GDM1 (cell line): Measurements from ENCODE around the gene IRF1.
"Not testable (repeated sequence)": the region's sequence is repeated elsewhere in the genome, so short reads cannot be mapped to it uniquely, and the experiment has no call there.

Experiments
- DNase-seq: peaks from one replicate; lab custom pipeline; 2025; lab: John Stamatoyannopoulos, UW

Gene IRF1

DNA sequence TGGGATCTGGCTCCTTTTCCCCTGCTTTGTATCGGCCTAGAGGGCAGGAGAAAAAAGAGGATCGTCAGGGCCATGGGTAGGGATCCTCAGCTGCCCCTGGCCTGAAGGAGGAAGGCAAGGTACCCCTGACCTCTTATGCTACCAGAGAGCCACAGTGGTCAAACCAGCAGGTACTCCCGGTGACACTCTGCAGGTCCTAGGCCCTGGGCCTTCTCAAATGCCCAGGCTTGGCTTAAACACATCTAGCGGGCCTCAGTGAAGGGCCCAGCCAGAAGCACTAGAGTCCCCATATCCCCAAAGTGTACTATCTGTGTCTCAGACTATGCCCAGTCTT lies 3.5 kb downstream of the IRF1 start:
- no peak for DNase-seq

DNA sequence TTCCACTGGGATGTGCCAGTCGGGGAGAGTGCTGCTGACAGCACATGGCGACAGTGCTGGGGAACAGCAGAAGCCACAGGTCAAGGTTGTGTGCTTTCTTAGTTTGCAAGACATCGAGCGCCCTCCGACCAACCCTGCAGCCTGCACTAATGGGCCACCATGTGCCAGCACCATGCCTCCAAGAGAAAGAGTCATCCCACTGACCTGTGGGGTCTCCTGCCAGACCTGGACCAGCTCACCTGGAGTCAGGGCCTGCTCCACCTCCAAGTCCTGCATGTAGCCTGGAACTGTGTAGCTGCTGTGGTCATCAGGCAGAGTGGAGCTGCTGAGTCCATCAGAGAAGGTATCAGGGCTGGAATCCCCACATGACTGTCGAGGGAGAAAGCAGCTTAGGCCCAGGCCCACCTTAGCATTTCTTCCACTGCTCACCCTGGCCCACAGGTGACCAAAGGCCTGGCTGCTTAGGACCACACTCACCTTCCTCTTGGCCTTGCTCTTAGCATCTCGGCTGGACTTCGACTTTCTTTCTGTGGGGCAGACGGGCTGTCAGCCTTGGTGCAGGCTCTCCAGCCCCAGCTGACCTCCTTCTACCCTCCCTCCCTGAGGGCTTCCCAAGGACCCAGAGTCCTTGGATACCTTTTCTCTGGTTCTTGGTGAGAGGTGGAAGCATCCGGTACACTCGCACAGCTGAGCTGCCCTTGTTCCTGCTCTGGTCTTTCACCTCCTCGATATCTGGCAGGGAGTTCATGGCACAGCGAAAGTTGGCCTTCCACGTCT lies 4.1 kb downstream of the IRF1 start:
- no peak for DNase-seq

DNA sequence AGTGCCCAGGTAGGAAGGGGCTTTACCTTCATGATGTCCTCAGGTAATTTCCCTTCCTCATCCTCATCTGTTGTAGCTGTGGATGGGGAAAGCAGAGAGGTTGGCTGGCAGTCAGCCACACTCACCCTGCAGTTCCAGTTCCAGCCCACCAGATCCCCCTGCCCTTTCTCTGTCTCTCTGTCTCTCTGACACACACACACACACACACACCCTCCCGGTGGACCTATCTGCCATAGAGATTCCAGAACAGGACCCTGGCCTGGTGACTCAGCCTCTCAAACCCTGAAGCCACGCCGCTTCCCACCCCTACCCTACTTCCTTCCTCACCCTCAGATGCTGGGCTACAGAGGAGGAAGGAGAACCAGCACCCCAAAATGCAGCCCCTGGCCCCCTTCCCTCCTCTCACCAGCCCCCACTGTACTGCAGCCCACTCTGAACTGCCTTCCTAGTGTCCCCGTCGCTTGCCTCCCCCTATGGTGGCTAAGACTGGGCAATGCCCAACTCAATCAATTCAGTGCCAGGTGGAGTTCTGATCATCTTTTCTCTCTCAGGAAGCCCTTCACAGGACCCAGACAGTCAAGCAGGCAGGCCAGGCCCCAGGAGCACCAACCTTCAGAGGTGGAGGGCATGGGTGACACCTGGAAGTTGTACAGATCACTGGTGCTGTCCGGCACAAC lies 4.8 kb downstream of the IRF1 start:
- peak; percentile 43 for DNase-seq

DNA sequence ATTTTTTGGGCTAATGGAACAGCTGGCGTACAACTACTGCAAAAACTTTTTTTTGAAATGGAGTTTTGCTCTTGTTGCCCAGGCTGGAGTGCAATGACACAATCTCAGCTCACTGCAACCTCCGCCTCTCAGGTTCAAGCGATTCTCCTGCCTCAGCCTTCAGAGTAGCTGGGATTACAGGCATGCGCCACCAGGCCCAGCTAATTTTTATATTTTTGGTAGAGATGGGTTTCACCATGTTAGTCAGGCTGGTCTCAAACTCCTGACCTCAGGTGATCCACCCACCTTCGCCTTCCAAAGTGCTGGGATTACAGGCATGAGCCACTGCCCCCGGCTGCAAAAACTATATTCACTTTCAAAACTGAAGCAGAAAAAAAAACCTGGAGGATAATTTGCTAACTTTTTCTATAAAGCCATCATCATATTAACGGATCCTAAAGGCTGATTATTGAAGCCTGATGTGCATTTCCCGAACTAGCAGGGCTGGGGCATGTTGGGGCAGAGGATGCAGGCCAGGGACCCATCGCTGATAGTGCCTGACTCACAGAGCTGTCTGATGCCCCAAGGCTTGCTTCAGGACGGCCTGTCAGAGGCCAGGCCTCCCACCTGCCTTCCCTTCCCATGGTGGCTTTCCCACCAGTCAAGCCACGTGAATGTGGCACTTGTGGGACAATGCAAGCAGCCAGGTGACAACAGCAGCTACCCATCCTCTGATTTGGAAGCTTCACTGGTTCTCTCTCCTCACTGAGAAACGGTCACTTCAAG lies 5.5 kb downstream of the IRF1 start:
- DNase-seq = not testable (repeated sequence)

DNA sequence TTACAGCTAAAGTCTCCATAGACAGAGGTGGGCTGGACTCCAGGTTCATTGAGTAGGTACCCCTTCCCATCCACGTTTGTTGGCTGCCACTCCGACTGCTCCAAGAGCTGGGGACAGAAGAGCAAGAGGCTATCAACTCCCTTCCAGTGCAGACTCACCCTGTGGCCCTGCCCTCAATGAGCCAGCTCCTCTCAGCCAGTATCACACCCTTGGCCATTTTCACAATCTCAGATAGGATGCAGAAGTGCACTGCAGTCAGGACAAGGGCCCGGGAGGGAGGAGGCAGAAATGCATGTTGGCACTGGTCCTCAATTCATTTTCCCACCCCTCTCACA lies 6.2 kb downstream of the IRF1 start:
- no peak for DNase-seq

DNA sequence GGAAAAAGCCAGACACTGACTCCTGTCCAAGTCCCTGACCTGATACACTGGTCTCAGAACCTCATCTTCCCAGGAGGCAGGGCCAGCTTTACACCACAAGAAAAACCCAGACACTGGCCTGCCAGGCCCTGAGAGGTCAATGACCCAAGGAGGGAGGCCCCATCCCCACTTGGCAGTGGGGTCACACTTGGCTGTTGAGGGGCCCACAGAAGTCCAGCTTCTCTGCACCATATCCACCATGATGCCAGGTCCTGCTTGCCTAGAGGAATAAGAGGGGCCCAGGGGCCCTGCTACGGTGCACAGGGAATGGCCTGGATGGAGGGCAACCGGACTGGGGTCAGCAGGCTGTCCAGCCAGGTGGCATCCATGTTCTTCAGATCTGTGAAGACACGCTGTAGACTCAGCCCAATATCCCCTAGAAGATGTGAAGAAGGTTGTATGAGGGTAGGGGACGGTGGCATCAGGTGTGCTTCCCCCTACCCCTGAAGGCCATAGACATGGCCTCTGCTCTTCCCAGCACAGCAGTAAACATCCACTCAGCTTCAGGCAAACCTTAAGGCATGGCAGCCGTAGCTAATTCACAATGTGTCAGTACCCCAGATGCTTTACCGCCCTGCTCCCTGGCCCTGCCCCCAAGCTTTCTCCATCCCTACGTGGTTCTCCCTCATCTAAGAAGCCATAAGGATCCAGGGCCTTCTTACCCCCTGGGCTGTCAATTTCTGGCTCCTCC lies 6.7 kb downstream of the IRF1 start:
- no peak for DNase-seq

DNA sequence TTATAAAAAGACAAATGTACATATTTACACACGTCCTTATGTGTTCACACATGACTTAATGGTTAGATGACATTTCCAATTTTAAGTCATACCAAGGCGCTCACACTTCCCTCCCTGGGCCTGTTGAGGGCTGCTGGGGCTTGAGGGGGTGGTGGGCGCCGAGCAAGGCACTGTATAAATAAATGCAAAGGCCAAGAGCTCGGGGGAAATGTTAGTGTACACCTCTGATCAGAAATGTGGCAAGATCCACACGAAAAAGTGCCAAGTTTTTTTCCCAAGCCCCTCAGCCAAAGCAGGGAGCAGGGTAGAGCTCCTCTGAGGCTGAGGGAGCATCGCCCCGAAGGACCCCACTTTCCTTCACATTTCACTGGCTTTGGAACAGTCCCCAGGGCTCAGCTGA lies 7.5 kb downstream of the IRF1 start:
- DNase-seq = no peak

DNA sequence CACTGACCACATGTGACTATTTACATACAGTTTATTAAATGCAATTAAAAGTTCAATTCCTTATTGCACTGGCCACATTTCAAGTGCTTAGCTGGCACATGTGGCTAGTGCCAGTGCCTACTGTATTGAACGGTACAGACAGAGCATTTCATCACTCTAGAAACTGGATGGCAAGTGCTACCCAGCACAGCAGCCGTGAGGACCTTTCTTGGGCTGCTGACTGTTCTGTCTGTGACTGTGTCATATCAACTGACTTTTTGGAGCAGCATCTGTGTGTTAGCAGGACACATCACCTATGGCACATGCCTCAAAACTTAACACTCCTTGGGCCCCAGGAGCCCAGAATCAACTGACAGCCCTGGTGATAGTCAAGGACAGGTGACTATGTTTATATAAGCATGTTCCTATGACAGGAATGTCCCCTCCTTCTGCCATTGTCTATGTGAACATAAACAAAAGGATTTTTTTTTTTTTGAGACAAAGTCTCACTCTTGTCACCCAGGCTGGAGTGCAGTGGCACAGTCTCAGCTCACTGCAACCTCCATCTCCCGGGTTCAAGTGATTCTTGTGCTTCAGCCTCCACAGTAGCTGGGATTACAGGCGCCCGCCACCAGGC lies 8.9 kb downstream of the IRF1 start:
- DNase-seq = no peak

DNA sequence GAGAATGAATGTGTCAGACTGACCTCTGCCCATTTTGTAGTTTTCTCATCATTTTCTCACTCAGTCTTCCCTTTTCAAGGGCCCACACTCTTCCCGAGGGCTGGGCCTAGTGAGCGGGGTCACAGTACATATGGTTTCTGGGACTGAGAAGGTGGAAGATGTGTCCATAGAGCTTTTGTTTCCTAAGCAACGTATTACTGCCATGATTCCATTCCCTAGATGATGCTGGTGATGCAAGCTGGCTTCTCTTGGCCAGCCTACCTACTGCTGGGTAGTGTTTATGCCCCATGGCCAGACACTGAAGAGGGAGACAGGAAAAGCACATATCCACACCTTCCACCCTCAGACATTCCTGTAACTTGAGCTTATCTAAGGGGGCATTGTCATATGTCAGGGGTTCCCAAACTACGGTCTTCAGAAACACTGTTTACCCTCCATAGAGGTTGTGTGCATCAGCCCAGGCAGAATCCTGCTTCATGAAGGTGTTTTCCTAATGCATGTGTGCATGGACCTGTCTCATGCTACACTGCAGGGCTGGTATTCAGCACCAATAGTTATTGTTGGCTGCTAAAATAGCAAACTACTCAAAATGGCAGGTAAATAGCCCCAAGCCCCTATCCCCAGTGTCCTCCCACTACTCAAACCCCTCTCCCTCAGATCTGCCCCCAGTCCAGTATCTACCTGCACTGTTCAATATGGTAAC lies 9.5 kb downstream of the IRF1 start:
- DNase-seq = no peak

DNA sequence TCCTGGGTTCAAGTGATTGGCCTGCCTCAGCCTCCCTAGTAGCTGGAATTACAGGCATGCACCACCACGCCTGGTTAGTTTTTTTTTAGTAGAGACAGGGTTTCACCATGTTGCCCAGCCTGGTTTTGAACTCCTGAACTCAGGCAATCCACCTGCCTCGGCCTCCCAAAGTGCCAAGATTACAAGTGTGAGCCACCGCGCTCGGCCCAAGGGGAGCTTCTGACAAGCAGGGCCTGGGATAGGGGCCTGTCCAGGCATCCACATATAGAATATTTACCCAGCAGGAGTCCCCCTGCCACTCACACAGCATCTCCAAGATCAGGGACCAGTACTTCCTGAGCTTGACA lies 10.1 kb downstream of the IRF1 start:
- DNase-seq = no peak

DNA sequence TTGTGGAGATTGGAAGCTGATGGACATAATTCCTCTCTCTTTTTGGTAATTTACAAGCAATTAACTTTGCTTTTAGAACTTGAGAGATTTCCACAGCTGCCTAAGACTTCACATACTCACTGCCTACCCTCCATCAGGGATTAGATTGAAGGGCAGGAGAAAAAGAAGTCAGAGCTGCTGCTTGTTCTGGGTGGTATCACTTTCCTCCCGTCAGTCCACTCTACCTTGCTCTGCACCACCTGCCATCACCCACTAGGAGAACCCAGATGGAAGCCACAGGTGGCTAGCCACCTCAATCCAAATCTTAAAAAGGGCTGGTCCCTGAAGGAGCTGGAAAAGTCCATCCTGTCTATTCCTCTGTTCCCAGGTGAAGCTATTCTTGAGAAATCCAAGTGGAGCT lies 10.5 kb downstream of the IRF1 start:
- DNase-seq = no peak

DNA sequence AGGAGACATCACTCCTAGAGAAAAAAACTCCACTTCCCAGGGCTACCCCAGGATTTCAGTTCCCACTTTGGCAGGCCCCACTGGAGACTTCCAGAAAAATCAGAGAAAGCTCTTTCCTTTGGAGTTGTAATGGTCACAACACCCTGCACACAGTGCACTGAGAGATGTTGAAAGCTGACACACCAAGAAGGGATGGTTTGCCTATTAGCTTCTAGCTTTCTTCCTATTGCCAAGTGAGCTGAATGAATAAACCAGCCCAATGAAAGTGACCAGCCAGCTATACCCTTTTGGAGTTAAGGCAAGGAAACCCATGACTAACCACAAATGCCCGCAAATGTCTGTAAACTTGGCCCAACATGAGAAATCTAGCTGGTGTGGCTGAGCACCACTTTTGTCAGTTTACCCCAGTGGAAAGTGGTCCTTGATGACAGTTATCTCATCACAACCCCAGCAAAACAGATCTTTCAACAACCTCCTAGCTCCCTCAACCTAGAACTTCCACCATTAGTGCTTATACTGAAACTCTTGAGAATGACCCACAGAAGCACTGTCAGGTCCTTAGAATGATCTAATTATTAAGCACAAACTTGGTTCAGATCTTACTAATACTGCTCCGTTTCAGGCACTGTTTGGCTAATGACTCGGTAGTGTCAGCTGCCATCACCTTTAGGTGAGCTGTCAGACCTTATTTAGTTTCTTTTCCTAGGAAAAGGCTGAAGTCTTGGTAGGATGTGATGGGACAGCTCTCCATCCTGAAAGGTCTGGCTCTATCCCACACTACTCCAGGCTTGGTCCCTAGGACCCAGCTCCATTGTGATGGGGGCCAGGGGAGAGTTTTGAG lies 11.2 kb downstream of the IRF1 start:
- DNase-seq = no peak

DNA sequence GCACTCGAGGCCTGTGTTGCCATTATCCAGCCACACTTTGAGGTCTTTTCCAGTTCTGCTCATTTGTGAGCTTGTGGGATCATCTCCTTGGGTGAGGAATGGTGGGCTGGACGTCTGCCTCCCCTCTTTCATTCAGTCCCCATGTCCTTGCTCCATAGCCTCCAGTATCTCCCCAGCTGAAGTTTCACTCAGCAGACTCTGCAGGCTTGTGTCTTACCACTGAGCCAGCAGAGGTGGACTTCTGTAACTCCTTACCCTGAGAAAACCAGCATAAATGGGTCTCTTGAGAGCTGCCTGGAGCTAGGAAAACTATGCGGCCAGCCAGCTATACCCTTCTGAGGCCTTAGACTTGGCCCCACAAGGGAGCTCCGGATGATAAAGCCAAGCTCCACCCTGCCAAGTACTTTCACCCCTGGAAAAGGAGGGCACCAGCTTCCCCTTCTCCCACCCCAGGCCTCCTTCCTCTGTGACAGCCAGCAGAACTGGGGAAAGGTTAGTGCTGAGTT lies 12.2 kb downstream of the IRF1 start:
- DNase-seq = no peak

DNA sequence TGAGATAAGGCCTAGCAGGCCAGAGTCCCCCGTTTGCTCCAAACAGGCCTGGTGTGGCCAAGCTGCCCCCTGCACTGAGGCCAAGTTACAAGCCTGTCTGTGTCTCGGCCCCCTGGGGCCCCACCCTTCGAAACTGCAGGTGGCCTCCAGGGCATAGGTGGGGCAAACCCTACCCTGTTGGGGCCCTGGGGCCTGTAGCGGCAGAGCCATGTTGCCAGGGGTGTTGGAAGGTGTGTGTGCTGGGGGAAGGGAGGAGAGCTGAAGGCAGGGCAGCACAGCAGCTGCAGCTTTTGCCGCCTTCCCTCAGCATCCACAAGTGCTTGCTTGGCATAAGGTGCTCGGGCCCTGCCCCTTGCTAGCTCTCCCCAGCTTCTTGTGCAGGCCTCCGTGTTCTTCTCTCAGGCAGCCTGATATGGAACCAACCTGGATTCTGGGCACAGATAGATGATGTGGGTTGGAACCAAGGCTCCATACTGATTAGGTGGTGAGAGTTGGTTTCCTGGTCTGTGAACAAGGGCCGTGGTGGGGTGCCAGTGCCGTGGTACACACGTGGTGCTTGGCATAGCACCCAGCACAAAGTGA lies 12.7 kb downstream of the IRF1 start:
- no peak for DNase-seq

DNA sequence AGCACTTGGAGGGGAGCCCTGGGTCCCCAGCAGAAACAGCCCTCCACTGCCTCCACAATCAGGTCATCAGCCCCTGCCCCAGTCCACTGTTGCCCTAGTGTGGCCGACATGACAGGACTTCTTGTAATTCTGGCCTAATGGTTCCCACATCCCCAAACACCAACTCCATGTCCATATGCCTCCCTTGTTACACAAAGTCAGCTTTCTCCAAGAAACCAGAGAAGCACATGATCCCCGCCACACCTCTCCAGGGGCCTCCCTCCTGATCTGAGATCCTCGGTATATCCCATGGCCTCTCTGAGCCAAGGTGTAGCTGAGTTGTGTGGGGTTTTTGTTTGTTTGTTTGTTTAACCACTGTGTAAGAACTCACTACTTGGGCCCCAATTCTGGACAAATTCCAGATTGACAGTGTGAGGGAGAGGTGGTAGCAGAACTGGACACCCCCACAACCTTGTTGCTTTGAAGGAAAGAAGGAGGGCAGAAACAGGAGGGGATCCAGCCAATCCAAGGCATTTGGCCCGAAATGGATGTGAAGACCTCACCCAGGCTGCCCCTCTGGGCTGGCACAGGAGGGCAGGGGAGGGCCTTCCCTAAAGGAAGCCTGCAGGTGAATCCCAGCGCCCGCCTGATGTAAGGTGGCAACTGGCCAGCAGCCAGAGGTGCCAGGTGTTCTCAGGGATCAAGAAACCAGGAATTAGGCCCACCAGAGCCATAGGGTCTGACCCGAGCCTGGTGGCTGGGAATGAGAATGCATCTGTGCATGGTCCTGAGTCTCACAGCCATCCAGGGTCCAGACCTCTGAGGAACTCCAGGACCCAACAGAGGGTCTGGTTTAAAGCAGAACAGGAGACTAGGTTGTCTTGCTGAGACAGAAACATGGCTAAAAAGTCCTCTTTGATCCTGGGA lies 13.4 kb downstream of the IRF1 start:
- DNase-seq = no peak

DNA sequence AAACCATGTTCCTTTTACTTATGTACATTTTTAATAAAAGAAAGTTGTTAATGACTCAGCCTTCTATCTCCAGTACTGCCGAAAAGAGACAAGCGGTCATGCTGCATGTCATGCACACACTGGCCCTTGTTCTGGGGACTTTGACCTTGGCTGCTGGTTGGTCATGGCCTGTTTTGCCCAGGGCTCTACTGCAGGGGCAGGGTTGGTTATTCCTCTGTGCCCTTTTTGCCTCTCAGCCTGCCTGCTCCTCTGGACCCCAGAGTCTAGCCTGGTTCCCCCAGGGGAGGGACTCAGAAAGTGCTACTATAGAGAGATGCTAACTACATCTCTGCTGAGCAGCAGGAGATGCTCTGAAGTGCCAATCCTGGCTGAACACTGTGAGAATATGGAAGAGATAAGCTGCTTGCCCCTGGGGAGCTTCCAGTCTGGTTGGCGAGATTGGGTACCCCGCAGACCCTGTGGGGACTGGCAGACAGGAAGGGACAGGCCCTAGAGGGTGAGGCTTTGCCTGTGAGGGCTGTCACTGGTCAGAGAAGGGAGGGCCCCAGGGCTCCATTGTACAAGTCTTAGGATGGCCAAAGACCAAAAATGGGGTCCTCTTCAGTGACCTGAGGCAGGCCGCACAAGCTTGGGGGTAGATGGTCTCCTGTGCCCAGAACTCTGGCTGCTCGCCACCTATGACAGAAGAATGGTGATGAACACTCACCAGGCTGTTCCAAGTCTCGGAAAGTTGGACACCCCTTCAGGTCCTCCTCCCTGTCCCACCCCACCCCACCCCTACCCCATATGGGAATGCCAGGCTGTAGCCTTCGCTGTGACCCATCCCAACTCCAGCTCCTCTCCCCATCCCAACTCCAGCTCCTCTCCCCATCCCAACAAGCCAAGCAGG lies 14.3 kb downstream of the IRF1 start:
- DNase-seq = no peak

DNA sequence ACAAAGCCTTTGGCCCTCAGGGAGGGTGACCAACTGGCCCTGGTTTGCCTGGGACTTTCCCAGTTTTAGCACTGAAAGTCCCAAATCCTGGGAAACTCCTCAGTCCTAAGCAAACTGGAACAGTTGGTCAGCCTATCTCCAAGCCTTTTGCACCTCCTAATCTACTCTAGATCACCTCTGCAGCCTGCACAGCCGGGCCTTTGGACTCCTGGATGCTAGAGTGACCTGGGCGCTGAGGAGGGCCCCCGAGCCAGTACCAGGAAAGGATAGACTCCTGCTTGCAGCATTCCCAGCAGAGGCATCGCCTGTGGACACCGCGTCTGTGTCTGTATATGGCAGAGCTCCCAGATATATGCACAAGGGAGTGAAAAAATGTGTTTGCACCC lies 15.1 kb downstream of the IRF1 start:
- DNase-seq = no peak

DNA sequence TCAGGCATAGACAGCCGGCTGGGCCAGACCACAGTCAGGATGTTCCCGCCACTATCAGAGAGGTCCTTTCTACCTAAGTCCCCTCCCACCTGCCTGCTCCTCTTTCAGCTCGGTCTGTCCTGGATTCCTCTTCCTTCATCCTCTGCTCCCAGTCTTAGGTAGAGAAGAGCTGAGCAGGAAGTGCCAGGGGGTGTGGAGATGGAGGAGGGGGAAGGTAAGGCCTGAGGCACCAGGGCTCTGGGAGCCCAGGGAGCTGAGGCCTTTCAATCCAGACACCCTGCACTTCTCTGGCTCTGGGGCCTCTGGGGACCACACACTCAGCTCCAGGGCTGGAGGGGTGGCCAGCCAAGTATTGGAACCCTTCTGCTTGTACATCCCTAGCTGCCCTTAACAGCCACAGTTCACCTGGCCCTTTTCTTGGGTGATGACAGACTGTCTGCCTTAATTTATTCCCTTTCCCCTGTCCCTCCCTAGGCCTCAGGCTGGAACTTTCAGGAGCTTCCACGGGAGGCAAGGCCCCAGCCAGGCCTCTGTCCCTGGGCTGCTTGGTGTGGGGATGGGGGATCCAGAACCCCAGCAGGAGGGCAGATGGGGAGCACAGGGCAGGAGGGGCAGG lies 15.6 kb downstream of the IRF1 start:
- DNase-seq = no peak
